Adipocyte (in vitro differentiated cells): ENCODE results near the gene MRPL1.
"Not testable (repeated sequence)": the region's sequence is repeated elsewhere in the genome, so short reads cannot be mapped to it uniquely, and the experiment has no call there.

ENCODE experiments used
- DNase-seq: peaks from one replicate; pipeline ENCODE4 v3.0.0-alpha.2; 2015; ENCODE audit warnings: low read depth
- H3K27me3 ChIP-seq: replicated peaks from 2 replicates; pipeline ENCODE4 v1.7.0; 2013; ENCODE audit warnings: mild to moderate bottlenecking, low read length, moderate library complexity; ENCODE audit not compliant: control insufficient read depth, insufficient read depth
- H3K36me3 ChIP-seq: 2 replicates; pipeline ENCODE4 v1.7.0; 2013; ENCODE audit warnings: low read length, mild to moderate bottlenecking, moderate library complexity; ENCODE audit not compliant: control insufficient read depth, insufficient read depth, severe bottlenecking
- H3K4me1 ChIP-seq: 2 replicates; pipeline ENCODE4 v1.7.0; 2013; ENCODE audit warnings: mild to moderate bottlenecking, low read length, moderate library complexity; ENCODE audit not compliant: control insufficient read depth, insufficient read depth
- H3K4me3 ChIP-seq: 2 replicates; pipeline ENCODE4 v1.7.0; 2013; ENCODE audit warnings: mild to moderate bottlenecking, low read length, moderate library complexity
- H3K9ac ChIP-seq: 2 replicates; pipeline ENCODE4 v1.7.0; 2013; ENCODE audit warnings: mild to moderate bottlenecking, low read length, moderate library complexity
- H3K9me3 ChIP-seq: 2 replicates; pipeline ENCODE4 v1.7.0; 2013; ENCODE audit warnings: mild to moderate bottlenecking, low read length, moderate library complexity; ENCODE audit not compliant: control insufficient read depth

Gene MRPL1

GRCh38 chr4:77920371-77920770 lies 57.7 kb downstream of the MRPL1 start:
- H3K36me3 ChIP-seq = peaks cover 3% of the 10 kb centered on the region
- no peak overlapping the region for H3K4me3 ChIP-seq
- no peak overlapping the region for H3K9ac ChIP-seq
- peaks cover 6% of the 10 kb centered on the region for H3K9me3 ChIP-seq
- DNase-seq = no peak
- H3K27me3 ChIP-seq = no peaks in the 10 kb centered on the region
- H3K4me1 ChIP-seq = peaks cover 26% of the 10 kb centered on the region

GRCh38 chr4:77921701-77922100 lies 59.1 kb downstream of the MRPL1 start:
- Histone ChIP-seq H3K4me1 (peaks cover 26% of the 10 kb centered on the region), H3K36me3 (peaks cover 7% of the 10 kb centered on the region), H3K9me3 (peaks cover 13% of the 10 kb centered on the region), H3K4me3 (no peak overlapping the region), H3K9ac (no peak overlapping the region), H3K27me3 (no peaks in the 10 kb centered on the region)
- DNase-seq = peak; percentile 82

GRCh38 chr4:77922158-77923094 lies 59.8 kb downstream of the MRPL1 start:
- H3K9me3 ChIP-seq = peaks cover 13% of the 10 kb centered on the region
- no peaks in the 10 kb centered on the region for H3K27me3 ChIP-seq
- H3K36me3 ChIP-seq = peaks cover 7% of the 10 kb centered on the region
- H3K4me1 ChIP-seq = peaks cover 26% of the 10 kb centered on the region
- no peak overlapping the region for H3K4me3 ChIP-seq
- DNase-seq = peak; percentile 23
- no peak overlapping the region for H3K9ac ChIP-seq

GRCh38 chr4:77927991-77928925 lies 65.6 kb downstream of the MRPL1 start:
- peaks cover 13% of the 10 kb centered on the region for H3K9me3 ChIP-seq
- no peak overlapping the region for H3K9ac ChIP-seq
- peaks cover 3% of the 10 kb centered on the region for H3K4me1 ChIP-seq
- no peaks in the 10 kb centered on the region for H3K27me3 ChIP-seq
- H3K4me3 ChIP-seq = no peak overlapping the region
- peaks cover 17% of the 10 kb centered on the region for H3K36me3 ChIP-seq
- peak; percentile 51 for DNase-seq

GRCh38 chr4:77930154-77930639 lies 67.6 kb downstream of the MRPL1 start:
- no peak overlapping the region for H3K9ac ChIP-seq
- H3K4me3 ChIP-seq = no peak overlapping the region
- H3K27me3 ChIP-seq = no peaks in the 10 kb centered on the region
- DNase-seq = no peak
- peaks cover 3% of the 10 kb centered on the region for H3K4me1 ChIP-seq
- peaks cover 14% of the 10 kb centered on the region for H3K36me3 ChIP-seq
- peaks cover 8% of the 10 kb centered on the region for H3K9me3 ChIP-seq

- Histone ChIP-seq H3K4me3 (no peak overlapping the region), H3K9me3 (peaks cover 2% of the 10 kb centered on the region), H3K27me3 (no peaks in the 10 kb centered on the region), H3K4me1 (peaks cover 3% of the 10 kb centered on the region), H3K9ac (no peak overlapping the region), H3K36me3 (peaks cover 10% of the 10 kb centered on the region)
- DNase-seq = no peak
Measured at GRCh38 chr4:77930876-77931275, 68.2 kb downstream of the MRPL1 start.

GRCh38 chr4:77931452-77932135 lies 69.0 kb downstream of the MRPL1 start:
- Histone ChIP-seq H3K4me3 (no peak overlapping the region), H3K9ac (no peak overlapping the region), H3K27me3 (no peaks in the 10 kb centered on the region), H3K9me3 (no peaks in the 10 kb centered on the region), H3K36me3 (peaks cover 12% of the 10 kb centered on the region), H3K4me1 (peaks cover 3% of the 10 kb centered on the region)
- peak; percentile 38 for DNase-seq

GRCh38 chr4:77938560-77938959 lies 75.9 kb downstream of the MRPL1 start:
- no peaks in the 10 kb centered on the region for H3K27me3 ChIP-seq
- H3K4me1 ChIP-seq = peaks cover 5% of the 10 kb centered on the region
- no peak overlapping the region for H3K4me3 ChIP-seq
- no peak for DNase-seq
- no peak overlapping the region for H3K9ac ChIP-seq
- no peaks in the 10 kb centered on the region for H3K9me3 ChIP-seq
- peaks cover 9% of the 10 kb centered on the region for H3K36me3 ChIP-seq

GRCh38 chr4:77945929-77946328 lies 83.3 kb downstream of the MRPL1 start:
- H3K36me3 ChIP-seq, H3K4me1 ChIP-seq, DNase-seq, H3K4me3 ChIP-seq, H3K9me3 ChIP-seq, H3K27me3 ChIP-seq, H3K9ac ChIP-seq: not testable (repeated sequence)

GRCh38 chr4:77950203-77950602 lies 87.6 kb downstream of the MRPL1 start:
- no peaks in the 10 kb centered on the region for H3K9me3 ChIP-seq
- H3K4me3 ChIP-seq = no peak overlapping the region
- H3K4me1 ChIP-seq = no peaks in the 10 kb centered on the region
- no peak overlapping the region for H3K9ac ChIP-seq
- H3K36me3 ChIP-seq = peaks cover 26% of the 10 kb centered on the region
- DNase-seq = no peak
- no peaks in the 10 kb centered on the region for H3K27me3 ChIP-seq
